HUDEP-2 (cell line): ENCODE measurements around the gene PPARD.
"Not testable (repeated sequence)": the region's sequence is repeated elsewhere in the genome, so short reads cannot be mapped to it uniquely, and the experiment has no call there.

ENCODE experiments used
- DNase-seq, 76 experiments: peaks; one replicate each; lab custom pipeline; 2025; ENCODE audit not compliant: unreplicated experiment in 76 of 76; lab: John Stamatoyannopoulos, UW

The PPARD gene

GRCh38 chr6:35342258-35343091 lies at the start of gene PPARD:
TSS of gene PPARD (plus strand) at chr6:35342558. CDS start at chr6:35411088, 68,530 bp downstream.
- peak in 75 of 76 experiments; percentile 62 to 100 (median 97) for DNase-seq

GRCh38 chr6:35293681-35294080 lies 48.7 kb upstream of the PPARD start:
- DNase-seq: no peak

GRCh38 chr6:35294308-35294945 lies 47.9 kb upstream of the PPARD start:
- DNase-seq: peak in 22 of 76 experiments; percentile 12 to 45 (median 19)

DNA sequence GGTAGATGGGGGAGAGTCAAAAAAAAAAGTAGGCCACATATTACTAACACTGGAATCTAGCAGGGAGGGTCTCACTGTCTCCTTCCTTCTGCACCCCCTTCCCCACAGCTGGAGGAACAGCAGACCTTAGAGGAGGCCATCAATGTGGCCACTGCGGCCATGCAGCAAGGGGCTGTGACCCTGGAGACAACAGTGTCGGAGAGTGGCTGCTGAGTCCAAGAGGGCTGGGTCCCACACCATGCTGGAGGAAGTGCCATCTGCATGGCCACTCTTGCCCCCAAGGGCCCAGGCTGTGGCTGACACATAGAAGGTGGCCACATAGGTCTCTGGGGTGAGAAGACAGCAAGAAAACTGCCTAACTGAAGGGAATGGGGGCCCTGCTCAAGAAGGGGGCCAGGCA lies 47.3 kb upstream of the PPARD start:
- DNase-seq: no peak

DNA sequence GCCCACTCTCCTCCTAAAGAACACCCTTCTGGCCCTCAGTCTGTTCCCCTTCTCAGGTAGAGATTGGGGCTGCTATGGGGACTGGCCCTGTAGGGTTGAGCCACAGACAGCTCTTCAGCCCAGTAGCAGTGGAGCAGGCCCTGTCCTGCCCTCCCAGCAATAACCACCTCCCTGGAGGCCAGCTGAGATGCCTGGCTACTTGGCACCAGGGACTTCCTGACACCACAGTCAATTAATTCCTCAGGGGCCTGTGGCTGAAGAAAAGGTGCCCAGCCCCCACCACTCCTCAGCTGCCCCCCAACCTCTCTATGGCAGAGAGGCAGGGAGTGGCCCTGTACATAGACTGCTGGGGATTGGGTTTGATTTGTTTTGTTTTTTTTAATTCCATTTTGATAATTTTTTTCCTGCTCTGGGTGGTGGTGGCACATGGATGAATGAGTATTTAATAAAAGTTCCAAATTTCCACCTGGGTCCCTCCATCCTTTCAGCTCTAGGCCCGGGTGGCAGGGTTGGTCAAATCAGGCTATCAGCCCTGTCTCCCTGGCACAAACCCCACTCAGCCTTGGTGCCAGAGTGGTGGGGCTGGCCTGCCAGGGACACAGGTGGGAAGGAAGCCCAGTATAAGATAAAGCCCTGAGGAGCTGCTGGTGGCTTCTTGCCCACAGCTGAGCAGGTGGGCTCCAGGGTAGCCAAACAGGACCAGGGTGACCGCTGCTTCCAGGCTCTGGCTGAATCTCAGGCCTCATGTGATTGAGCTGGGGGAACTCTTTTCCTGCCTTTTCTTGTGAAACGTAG lies 46.6 kb upstream of the PPARD start:
- DNase-seq: no peak

GRCh38 chr6:35296931-35297600 lies 45.3 kb upstream of the PPARD start:
- DNase-seq: no peak

GRCh38 chr6:35297601-35298481 lies 44.5 kb upstream of the PPARD start, which contains the start of gene DEF6:
TSS of gene DEF6 (plus strand) at chr6:35297818. CDS start at chr6:35297857, 39 bp downstream.
- peak in 73 of 76 experiments; percentile 49 to 91 (median 78) for DNase-seq

GRCh38 chr6:35298625-35299140 lies 43.7 kb upstream of the PPARD start:
- DNase-seq: no peak

DNA sequence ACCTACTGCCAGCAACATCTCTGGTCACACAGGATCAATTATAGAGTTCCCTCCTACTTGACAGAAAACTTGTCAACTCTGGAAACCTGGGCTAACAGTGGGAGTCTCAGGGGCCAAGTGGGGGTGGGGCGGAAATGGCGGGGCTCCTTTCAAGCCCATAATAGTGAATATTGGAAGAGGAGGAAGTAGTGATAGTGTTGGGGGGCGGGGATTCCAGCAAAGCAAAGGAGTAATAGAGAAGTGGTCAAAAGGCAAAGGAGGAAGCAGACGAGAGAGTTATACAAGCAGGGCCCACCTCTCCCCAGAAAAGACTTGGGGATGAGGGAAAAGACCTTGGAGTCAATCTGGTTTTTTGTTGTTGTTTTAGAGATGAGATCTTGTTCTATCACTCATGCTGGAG lies 42.7 kb upstream of the PPARD start:
- peak in 1 of 76 experiments; percentile 23 for DNase-seq

GRCh38 chr6:35300848-35301247 lies 41.5 kb upstream of the PPARD start:
- peak in 12 of 76 experiments; percentile 8 to 37 (median 19) for DNase-seq

DNA sequence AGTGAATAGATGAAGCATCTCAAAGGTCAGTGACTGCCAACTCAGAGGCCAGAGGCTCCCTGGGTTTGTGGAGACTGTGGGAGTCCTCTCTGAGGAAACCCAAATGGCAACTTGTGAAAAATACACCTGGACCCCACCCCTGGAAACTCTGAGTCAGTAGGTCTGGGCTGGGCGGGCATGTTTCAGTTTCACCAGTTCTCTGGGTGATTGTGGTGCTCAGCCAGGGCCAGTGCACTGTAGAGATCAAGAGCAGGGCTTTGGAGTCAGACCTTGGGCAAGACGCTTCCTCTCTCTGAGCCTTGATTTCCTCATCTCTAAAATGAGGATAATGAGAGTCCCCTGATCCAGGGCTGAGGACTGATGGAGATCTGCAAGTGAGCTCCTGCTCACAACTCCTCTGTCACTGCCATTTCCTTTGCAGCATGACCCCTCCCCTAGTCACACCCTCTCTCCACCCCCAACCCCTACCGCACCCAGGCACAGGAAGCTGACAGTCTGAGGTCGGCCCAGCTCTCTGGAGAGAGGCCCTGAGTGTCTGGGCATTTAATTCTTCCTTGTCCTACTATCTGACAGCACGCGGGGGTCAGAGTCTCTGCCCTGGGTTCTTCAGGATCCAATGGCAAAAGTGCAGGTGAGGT lies 39.6 kb upstream of the PPARD start:
- DNase-seq: peak in 48 of 76 experiments; percentile 10 to 71 (median 38)

GRCh38 chr6:35304299-35304698 lies 38.1 kb upstream of the PPARD start:
- DNase-seq: no peak

- DNase-seq: no peak
These were observed 37.2 kb upstream of the PPARD start for GRCh38 chr6:35305117-35305516.

GRCh38 chr6:35307138-35307537 lies 35.2 kb upstream of the PPARD start:
- DNase-seq: peak in 47 of 76 experiments; percentile 14 to 75 (median 32)

GRCh38 chr6:35308543-35308942 lies 33.8 kb upstream of the PPARD start:
- not testable (repeated sequence) for DNase-seq

GRCh38 chr6:35309611-35310264 lies 32.6 kb upstream of the PPARD start:
- DNase-seq: no peak

DNA sequence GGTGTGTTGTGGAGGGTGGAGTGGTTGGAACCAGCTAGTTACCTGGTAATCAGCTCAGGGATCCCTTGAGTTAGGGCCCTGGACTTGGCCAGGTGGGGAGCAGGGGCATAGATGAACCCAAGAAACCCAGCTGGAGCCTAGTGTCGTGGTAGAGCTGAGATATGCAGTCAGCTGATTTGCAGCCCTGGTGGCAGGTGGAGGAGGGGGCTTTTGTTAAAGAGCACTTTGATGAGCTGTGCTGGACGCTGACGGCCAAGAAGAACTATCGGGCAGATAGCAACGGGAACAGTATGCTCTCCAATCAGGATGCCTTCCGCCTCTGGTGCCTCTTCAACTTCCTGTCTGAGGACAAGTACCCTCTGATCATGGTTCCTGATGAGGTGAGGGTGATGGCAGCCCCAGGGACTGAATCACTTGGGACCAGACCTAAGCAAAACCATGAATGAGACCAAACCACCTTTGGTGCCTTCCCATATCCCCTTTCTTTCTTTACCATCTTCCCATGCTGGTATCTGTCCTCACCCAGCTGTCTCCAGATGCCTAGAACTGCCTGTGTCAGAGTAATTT lies 32.0 kb upstream of the PPARD start:
- no peak for DNase-seq
